CD4-positive, alpha-beta T cell treated with Interferon gamma for 1 hour (primary cell): ENCODE results near the gene DOCK4.

Experiments
- DNase-seq: peaks from one replicate; pipeline ENCODE4 v3.0.0-alpha.2; 2020

DOCK4 gene

GRCh38 chr7:111836592-111836991 lies 369.6 kb downstream of the DOCK4 start:
- DNase-seq = no peak

- DNase-seq = no peak
Measured at GRCh38 chr7:111835066-111835465, 371.1 kb downstream of the DOCK4 start.

- DNase-seq = no peak
Measured at GRCh38 chr7:111834367-111834766, 371.8 kb downstream of the DOCK4 start.

GRCh38 chr7:111833466-111833865 lies 372.7 kb downstream of the DOCK4 start:
- DNase-seq = no peak

- no peak for DNase-seq
Measured at GRCh38 chr7:111832174-111832573, 374.0 kb downstream of the DOCK4 start.

DNA sequence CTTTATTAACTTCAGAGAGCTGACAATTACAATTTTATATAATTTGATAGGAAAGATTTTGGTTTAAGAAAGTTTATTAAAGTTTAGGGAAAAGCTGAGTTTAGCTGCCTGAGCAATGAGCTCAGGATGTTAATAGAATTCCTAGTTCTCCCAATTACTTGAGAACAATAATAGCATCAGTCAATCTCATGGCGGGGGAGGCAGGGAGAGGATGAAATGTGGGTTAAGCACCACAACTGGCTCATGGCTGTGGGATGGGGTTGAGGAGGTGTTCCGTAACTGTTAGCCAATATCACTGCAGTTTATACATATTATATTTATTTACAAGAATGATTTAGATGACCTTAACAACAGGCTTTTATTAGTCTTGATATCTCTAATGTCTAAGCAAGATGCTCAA lies 377.0 kb downstream of the DOCK4 start:
- no peak for DNase-seq

DNA sequence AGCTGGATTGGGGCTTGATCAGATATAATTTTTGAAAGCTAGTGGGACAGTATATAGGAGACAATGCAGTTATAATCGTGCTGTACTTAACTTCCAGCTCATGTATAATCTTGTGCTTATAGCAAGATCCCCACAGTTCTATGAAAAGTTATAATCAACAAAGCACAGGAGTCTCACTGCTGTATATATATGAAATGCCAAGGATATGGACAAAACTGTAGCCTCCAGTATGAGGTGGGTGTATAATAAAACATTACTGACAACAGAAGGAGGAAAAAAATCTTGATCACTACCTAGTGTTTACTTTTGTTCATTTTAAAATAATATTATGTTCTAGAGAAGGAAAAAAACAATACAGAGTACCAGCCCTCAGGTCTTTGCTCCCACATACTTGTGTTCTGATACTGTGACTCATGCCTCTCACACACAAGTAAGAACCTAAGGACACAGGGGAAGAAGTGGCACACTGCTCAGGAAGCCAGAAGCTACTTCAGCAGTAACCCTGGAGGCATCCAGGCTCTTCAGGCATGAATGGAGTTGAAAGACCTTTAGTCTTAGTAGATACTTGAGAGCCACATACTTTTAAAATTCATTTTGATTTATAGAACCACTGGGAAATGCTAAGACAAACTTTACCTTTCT lies 378.2 kb downstream of the DOCK4 start:
- no peak for DNase-seq

DNA sequence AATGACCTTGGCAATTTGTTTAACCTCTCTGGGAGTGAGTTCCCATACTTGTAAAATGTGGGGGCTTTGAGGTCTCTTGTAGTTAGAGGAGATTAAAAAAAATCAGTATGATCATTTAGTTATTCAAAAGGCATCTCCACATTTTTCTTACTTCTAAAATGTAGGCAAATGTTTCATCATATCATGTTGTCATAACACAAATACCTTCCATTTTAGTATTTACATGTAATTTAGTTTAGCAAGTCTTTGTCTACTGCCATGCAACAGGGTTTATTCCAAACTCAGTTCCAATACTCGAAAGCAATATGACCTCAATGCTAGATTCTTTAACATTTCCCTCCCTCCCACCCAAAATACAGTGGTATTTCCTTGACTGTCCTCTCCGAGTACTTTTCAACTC lies 381.2 kb downstream of the DOCK4 start:
- DNase-seq = no peak

- no peak for DNase-seq
Measured at GRCh38 chr7:111823826-111824225, 382.4 kb downstream of the DOCK4 start.

GRCh38 chr7:111821046-111821445 lies 385.2 kb downstream of the DOCK4 start:
- DNase-seq = no peak

DNA sequence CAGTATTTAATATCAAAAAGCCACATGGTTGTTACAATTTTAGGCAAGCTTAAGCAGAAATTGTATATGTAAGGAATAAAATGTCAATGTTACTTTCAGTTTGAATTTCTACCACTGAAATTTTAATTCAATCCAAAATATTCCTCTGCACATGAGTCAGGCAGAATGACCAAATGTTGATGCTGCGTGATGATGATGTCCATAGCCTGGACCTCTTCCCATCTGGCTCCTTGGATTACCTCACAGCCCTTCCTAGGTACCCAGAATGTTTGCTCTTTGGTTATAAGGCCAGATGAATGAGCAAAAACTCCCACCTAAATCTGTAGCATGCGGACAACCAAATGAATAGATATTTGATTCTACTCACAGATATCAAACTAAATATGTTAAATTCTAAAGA lies 385.6 kb downstream of the DOCK4 start:
- no peak for DNase-seq

GRCh38 chr7:111820121-111820520 lies 386.1 kb downstream of the DOCK4 start:
- DNase-seq = no peak

DNA sequence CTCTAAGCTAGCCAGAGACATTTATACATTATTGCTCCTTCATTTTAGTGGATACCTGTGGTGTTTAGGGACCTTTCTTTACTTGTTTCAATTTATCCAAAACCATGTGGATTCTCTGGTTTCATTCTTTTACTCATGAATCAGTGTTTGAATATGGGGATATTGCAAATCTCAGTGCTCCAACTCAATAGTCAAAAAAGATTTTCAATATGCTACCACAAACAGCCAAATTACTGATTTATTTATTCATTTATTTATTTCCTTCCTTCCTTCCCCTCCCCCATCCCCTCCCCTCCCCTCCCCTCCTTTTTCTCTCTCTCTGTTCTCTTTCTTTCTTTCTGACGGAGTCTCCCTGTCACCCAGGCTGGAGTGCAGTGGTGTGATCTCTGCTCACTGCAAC lies 390.8 kb downstream of the DOCK4 start:
- DNase-seq = no peak

DNA sequence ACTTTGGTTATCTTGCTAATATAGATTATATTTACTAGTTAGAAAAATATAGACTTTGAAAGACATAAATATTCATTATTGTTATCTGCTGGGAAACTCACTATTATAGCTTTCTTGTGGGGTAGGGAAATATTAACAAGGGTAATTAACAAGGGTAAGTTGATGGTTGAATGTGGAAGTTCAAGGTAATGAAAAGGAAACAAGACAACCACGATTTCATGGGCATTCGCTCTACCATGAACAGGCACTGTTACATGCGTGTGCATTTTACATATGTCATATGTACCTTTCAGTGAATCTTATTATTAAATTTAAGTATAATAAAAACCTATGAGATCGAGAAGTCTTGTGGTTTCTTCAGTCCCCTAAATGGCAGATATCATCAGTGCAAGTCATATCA lies 392.9 kb downstream of the DOCK4 start:
- no peak for DNase-seq

GRCh38 chr7:111806232-111806631 lies 400.0 kb downstream of the DOCK4 start:
- DNase-seq = no peak

DNA sequence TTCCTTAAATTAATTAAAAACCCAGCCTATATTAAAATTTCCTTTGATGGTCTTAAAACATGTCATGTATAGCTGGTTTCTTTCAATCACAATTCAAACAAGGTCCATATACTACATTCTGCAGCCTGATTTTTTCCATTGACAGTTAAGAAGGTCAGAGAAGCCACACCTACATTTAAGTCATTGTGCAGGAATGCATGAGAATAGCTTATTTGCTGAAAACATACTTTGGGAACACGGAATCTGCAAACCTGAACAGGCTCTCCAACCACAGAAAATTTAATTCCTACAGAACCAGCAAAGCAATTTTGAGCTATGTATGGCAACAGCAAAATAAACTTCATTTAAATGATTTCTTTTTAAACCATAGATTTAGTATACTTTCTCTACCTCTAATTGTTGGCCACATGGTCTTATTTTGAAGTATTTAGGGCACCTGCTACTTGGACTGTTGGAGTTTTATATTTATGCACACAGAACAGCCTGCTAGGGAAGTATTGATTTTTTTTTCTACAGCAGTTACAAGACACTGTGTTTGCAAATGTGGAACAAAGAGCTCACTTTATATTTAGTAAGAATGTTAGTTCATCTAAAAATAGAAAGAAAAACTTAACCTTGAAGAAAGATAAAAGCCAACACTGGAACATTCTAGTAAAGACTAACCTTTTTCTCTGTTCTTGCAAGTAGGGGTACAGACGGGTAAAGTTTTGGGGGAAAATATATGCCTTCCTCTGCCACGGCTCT lies 403.0 kb downstream of the DOCK4 start:
- DNase-seq = no peak

- DNase-seq = no peak
Measured at GRCh38 chr7:111802194-111802772, 403.9 kb downstream of the DOCK4 start.

DNA sequence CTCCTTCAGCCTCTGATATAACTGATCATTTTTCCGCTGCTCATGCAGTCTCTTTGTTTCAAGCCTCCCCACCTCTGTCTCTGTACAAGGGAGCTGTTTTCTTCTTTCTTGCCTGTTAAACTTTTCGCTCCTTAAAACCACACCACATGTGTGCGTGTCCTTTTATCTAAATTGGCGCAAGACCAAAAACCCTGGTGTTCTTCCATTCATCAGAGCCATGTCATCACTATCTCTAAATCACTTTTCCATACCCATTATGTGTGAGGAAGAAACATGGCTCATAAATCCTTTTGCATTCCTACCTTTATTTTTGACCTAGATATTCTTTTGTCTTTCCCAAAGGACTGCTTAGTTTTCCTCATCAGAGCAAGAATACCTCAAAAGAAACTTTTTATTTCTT lies 404.9 kb downstream of the DOCK4 start:
- no peak for DNase-seq

GRCh38 chr7:111796671-111797070 lies 409.5 kb downstream of the DOCK4 start:
- DNase-seq = no peak

- DNase-seq = no peak
Measured at GRCh38 chr7:111789870-111790269, 416.3 kb downstream of the DOCK4 start.

DNA sequence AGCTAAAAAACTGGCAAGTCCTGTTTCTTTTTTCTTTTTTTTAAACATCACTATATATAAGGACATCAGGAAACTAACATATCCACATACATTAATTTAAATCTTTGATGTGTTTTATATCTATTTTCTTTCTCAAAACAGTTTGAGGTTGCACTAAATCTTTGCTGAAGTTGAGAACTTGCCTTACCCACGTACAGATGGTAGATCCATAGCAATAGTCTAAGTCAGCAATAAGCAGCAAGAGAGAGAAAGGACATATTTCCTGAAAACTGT lies 417.2 kb downstream of the DOCK4 start:
- no peak for DNase-seq

GRCh38 chr7:111788286-111789047 lies 417.7 kb downstream of the DOCK4 start:
- no peak for DNase-seq

DNA sequence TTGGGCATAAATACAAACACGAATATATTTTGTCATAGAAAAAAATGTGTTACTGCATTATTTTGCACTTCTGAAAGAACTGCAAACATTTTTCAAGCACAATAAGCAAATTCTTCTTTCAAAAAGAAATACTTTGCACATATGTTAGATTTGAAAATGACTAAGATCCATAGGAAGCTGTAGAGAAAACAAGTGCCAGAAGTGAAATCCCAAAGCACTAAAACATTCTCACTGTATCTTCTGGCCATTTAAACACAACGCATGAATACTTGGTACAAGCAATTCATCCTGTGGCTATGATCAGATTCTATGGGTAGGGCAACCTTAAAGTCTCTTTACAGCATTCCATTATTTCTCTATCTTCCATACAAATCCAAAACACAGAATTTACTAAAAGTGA lies 418.5 kb downstream of the DOCK4 start:
- no peak for DNase-seq

DNA sequence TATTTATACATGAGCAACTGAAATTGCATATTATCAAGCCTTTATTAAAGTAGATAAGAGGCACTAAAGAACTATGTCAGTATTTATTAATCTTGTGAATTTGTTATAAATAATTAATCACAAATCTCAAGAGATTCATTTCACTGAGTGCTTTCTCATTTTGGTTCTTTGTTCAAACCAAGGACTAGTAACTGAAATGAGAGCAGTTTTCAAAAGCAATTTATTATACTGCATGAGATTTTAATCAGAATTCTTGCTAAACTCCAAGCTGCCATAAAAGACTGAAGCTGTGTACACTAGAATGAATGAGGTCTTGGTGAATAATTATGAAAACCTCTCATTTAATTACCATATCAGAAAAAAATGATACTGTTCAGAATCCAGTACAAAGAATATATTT lies 419.1 kb downstream of the DOCK4 start:
- DNase-seq = no peak
